ENCODE measurements around the gene RNU6-1. TPM values are rescaled to one million over a fixed set of nuclear protein-coding genes. Genes with fewer than 3 reads are reported as not detected.

Gene RNU6-1
- total and polyA plus RNA-seq, 2 donors (not counting 3 experiments of a cell fraction or from before 2014, with no cell fraction given): not detected

DNA sequence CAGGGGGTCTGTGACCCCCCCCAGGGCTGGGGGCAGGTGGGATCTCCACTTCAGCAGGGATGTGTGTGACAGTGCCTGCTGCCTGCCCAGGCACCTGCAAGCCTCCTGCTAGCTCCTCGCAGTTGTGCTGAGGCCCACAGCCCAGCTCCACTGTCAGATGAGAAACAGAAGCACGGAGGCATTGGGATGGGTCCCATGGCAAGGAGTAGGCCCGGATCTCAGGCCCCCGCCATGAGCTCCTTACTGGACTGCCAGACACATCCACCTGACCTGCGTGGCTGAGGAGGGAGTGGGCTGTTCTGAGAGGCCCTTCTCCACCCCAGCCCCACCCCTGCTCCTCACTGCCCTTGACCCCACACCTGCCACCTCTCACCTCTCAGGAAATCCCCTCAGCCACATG lies 32.7 kb downstream of the RNU6-1 start:
- intact Hi-C loops (cut with micrococcal nuclease): no loop called here
- no peak overlapping the region for H2AFZ ChIP-seq (ENCODE audit: low read depth, low read length)
- H3K79me2 ChIP-seq (ENCODE audit: control insufficient read depth, insufficient read depth, low read length): no peaks in the 10 kb centered on the region
- no peaks in the 10 kb centered on the region for H3K27me3 ChIP-seq (ENCODE audit: control insufficient read depth in 2 of 2, insufficient read depth in 2 of 2, low read length in 2 of 2)
- no peaks in the 10 kb centered on the region for H3K9me3 ChIP-seq (replicated peaks; ENCODE audit: control insufficient read depth, insufficient read depth, low read length)
- ChIA-PET CTCF (no interaction called here), POLR2A (no interaction called here)
- TF ChIP-seq MYC (IDR thresholded peaks at IDR 0.05; ENCODE audit: low read depth, low read length) (no peak), JUN (IDR thresholded peaks at IDR 0.05; ENCODE audit: borderline replicate concordance, insufficient read depth, insufficient read length, low read depth) (no peak), GATA2 (IDR thresholded peaks at IDR 0.05; ENCODE audit: insufficient read depth, insufficient read length, low read depth, low read length) (no peak), EZH2 (IDR thresholded peaks at IDR 0.05; ENCODE audit: borderline replicate concordance, low read depth, low read length, severe bottlenecking) (no peak), POLR2A (IDR thresholded peaks at IDR 0.05; ENCODE audit: low read depth, low read length) (no peak), POLR2AphosphoS5 (IDR thresholded peaks at IDR 0.05; ENCODE audit: insufficient read depth, low read depth, low read length) (no peak)
- TF ChIP-seq, protein P1, sequence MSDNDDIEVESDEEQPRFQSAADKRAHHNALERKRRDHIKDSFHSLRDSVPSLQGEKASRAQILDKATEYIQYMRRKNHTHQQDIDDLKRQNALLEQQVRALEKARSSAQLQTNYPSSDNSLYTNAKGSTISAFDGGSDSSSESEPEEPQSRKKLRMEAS (IDR thresholded peaks at IDR 0.05; ENCODE audit: insufficient read depth, insufficient read length): no peak
- H3K9me1 ChIP-seq (replicated peaks; ENCODE audit: control insufficient read depth, extremely low read depth, insufficient read depth, low read length): no peaks in the 10 kb centered on the region
- BruUV-seq (replicated peaks): no TSS peak
- H3K9ac ChIP-seq (replicated peaks; ENCODE audit: extremely low read depth, insufficient read depth, low read length): no peak overlapping the region
- no peaks in the 10 kb centered on the region for H4K20me1 ChIP-seq (replicated peaks; ENCODE audit: control insufficient read depth, extremely low read depth, insufficient read depth, low read length)
- H3K4me2 ChIP-seq (ENCODE audit: insufficient read depth, low read length): no peak overlapping the region
- H3K4me1 ChIP-seq (ENCODE audit: control insufficient read depth, extremely low read depth, insufficient read depth, low read length): no peaks in the 10 kb centered on the region
- no peak overlapping the region for H3K27ac ChIP-seq (ENCODE audit: insufficient read depth, low read depth, low read length)
- no peak for DNase-seq (ENCODE audit: low read depth, low spot score)
- no peaks in the 10 kb centered on the region for H3K36me3 ChIP-seq (ENCODE audit: control insufficient read depth in 2 of 2, extremely low read depth in 1 of 2, insufficient read depth in 2 of 2, low read length in 2 of 2)
- no peak overlapping the region for H3K4me3 ChIP-seq (replicated peaks in 1 of 3; ENCODE audit: insufficient read depth in 1 of 3, low read depth in 1 of 3, low read length in 3 of 3)
- dilution Hi-C loops (cut with MboI; ENCODE audit: extremely low pct_ligation_motif_present, low sequenced_read_pairs): no loop called here
- FAIRE-seq: no peak

DNA sequence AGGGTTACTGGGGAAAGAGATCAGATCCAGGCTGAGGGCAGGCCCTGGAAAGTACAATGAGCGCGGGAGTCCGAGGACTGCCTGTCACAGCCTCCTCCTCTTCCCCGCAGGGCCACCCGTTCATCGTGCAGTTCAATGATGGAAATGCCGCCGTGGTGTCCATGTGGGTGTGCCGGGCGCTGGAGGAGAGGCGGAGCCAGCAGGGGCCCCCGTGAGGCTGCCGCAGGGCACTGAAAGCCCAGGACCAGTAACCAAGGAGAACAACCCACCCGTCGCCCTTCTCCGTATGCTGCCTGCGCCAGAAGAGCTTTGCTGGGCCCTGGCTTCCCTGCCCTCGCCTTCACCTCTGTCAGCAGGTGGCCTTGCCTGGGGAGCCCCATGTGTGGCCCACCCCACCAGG lies 33.3 kb downstream of the RNU6-1 start:
- Histone ChIP-seq H3K36me3 (ENCODE audit: control insufficient read depth in 2 of 2, extremely low read depth in 1 of 2, insufficient read depth in 2 of 2, low read length in 2 of 2) (no peaks in the 10 kb centered on the region), H3K9me1 (replicated peaks; ENCODE audit: control insufficient read depth, extremely low read depth, insufficient read depth, low read length) (no peaks in the 10 kb centered on the region), H3K9me3 (replicated peaks; ENCODE audit: control insufficient read depth, insufficient read depth, low read length) (no peaks in the 10 kb centered on the region), H3K4me3 (replicated peaks in 1 of 3; ENCODE audit: insufficient read depth in 1 of 3, low read depth in 1 of 3, low read length in 3 of 3) (no peak overlapping the region), H3K27ac (ENCODE audit: insufficient read depth, low read depth, low read length) (no peak overlapping the region), H3K79me2 (ENCODE audit: control insufficient read depth, insufficient read depth, low read length) (no peaks in the 10 kb centered on the region), H3K27me3 (ENCODE audit: control insufficient read depth in 2 of 2, insufficient read depth in 2 of 2, low read length in 2 of 2) (no peaks in the 10 kb centered on the region), H3K9ac (replicated peaks; ENCODE audit: extremely low read depth, insufficient read depth, low read length) (no peak overlapping the region), H3K4me1 (ENCODE audit: control insufficient read depth, extremely low read depth, insufficient read depth, low read length) (no peaks in the 10 kb centered on the region), H3K4me2 (ENCODE audit: insufficient read depth, low read length) (no peak overlapping the region), H2AFZ (ENCODE audit: low read depth, low read length) (no peak overlapping the region), H4K20me1 (replicated peaks; ENCODE audit: control insufficient read depth, extremely low read depth, insufficient read depth, low read length) (no peaks in the 10 kb centered on the region)
- POLR2A ChIA-PET: no interaction called here
- no peak for TF ChIP-seq MYC (IDR thresholded peaks at IDR 0.05; ENCODE audit: low read depth, low read length)
- TF ChIP-seq, protein P1 (IDR thresholded peaks at IDR 0.05; ENCODE audit: insufficient read depth, insufficient read length): no peak
- TF ChIP-seq EZH2 (IDR thresholded peaks at IDR 0.05; ENCODE audit: borderline replicate concordance, low read depth, low read length, severe bottlenecking): no peak
- TF ChIP-seq POLR2A (IDR thresholded peaks at IDR 0.05; ENCODE audit: low read depth, low read length): no peak
- TF ChIP-seq FOS (IDR thresholded peaks at IDR 0.05; ENCODE audit: borderline replicate concordance, insufficient read depth, low read length): no peak
- TF ChIP-seq, protein P2, sequence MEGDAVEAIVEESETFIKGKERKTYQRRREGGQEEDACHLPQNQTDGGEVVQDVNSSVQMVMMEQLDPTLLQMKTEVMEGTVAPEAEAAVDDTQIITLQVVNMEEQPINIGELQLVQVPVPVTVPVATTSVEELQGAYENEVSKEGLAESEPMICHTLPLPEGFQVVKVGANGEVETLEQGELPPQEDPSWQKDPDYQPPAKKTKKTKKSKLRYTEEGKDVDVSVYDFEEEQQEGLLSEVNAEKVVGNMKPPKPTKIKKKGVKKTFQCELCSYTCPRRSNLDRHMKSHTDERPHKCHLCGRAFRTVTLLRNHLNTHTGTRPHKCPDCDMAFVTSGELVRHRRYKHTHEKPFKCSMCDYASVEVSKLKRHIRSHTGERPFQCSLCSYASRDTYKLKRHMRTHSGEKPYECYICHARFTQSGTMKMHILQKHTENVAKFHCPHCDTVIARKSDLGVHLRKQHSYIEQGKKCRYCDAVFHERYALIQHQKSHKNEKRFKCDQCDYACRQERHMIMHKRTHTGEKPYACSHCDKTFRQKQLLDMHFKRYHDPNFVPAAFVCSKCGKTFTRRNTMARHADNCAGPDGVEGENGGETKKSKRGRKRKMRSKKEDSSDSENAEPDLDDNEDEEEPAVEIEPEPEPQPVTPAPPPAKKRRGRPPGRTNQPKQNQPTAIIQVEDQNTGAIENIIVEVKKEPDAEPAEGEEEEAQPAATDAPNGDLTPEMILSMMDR (IDR thresholded peaks at IDR 0.05; ENCODE audit: extremely low read depth in 1 of 2, insufficient read depth in 1 of 2, low read depth in 1 of 2, low read length in 2 of 2): no peak
- TF ChIP-seq POLR2AphosphoS5 (IDR thresholded peaks at IDR 0.05; ENCODE audit: insufficient read depth, low read depth, low read length): no peak
- no peak for TF ChIP-seq JUN (IDR thresholded peaks at IDR 0.05; ENCODE audit: borderline replicate concordance, insufficient read depth, insufficient read length, low read depth)
- no peak for TF ChIP-seq GATA2 (IDR thresholded peaks at IDR 0.05; ENCODE audit: insufficient read depth, insufficient read length, low read depth, low read length)
- dilution Hi-C loops (cut with MboI; ENCODE audit: extremely low pct_ligation_motif_present, low sequenced_read_pairs): no loop called here
- CTCF ChIA-PET: interaction anchor here (0.7 kb wide), 1 partner anchor 349 kb away, joined by 3 read pairs; no protein-coding TSS in a partner anchor
- intact Hi-C loops (cut with micrococcal nuclease): no loop called here
- DNase-seq (ENCODE audit: low read depth, low spot score) (no peak), FAIRE-seq (no peak)
- no TSS peak for BruUV-seq (replicated peaks)

All from endothelial cell of umbilical vein (primary cell).